H1 (cell line): Measurements from ENCODE around the gene HLA-E. TPM values are rescaled to one million over a fixed set of nuclear protein-coding genes. Genes with fewer than 3 reads are reported as not detected.

Source experiments
- CHD7 ChIP-seq: fragments of 300-600 bp; sonication (generic); IDR thresholded peaks from 2 replicates; pipeline ENCODE4 v1.7.1; 2012; ENCODE audit warnings: low read length, moderate library complexity, mild to moderate bottlenecking, inconsistent platforms; ENCODE audit not compliant: insufficient replicate concordance
- RXRA ChIP-seq: IDR thresholded peaks from 2 replicates; pipeline ENCODE4 v1.6.1; 2011; ENCODE audit warnings: low read depth, mild to moderate bottlenecking, low read length, moderate library complexity; ENCODE audit not compliant: insufficient read depth
- SIX5 ChIP-seq: IDR thresholded peaks from 2 replicates; pipeline ENCODE4 v1.6.1; 2011; ENCODE audit warnings: mild to moderate bottlenecking, low read depth, low read length
- SP1 ChIP-seq: IDR thresholded peaks from 2 replicates; pipeline ENCODE4 v1.6.1; 2011; ENCODE audit warnings: low read depth, low read length
- TBP ChIP-seq: IDR thresholded peaks from 2 replicates; pipeline ENCODE4 v1.6.1; 2011; ENCODE audit warnings: low read depth, low read length, improper control_type of control experiment
- polyA plus RNA-seq, 7 experiments: library from polyadenylated mRNA; depleted of rRNA in 3 of 7; stranded (reverse) in 5 of 7; unstranded in 2 of 7; fragments of >200 nt in 5 of 7; fragments of 200-250 nt in 2 of 7; gene quantifications; 1 replicate in 5 of 7; 2 replicates in 1 of 7; 4 replicates in 1 of 7; pipeline versions ENCODE4 v1.2.1 to v1.2.3, GENCODE V29; 2011 to 2013; ENCODE audit warnings: missing spikeins in 2 of 7, mixed read lengths in 2 of 7
- total RNA-seq: library from RNA; stranded (reverse); fragmentation: NEBNext Ultra II Directional; extraction: Animal tissue kit (Norgen Biotek cat#: 25700); gene quantifications from 2 replicates; pipeline ENCODE4 v1.2.1, GENCODE V29; 2021

Gene HLA-E
- total and polyA plus RNA-seq, 2 of the 8 experiments (the other 6 are each of a cell fraction or from before 2014, with no cell fraction given): 20.2 to 28.0 TPM

- no peak for TF ChIP-seq RXRA
- TF ChIP-seq SP1: no peak
- TF ChIP-seq SIX5: no peak
- no peak for TF ChIP-seq TBP
- TF ChIP-seq CHD7: no peak
- TF ChIP-seq, all 59 proteins: peak for 0
Observed at GRCh38 chr6:30491991-30492952, 3.0 kb downstream of the HLA-E start (continued).
